Mucosa of rectum (tissue), 2 donors: Measurements from ENCODE around the gene PIK3AP1.
A peak's percentile ranks its signal among the peaks of the same experiment; 100 is the strongest.

Experiments used
- H3K27ac ChIP-seq, 2 donors: one replicate each; pipeline ENCODE4 v1.7.0; 2013; ENCODE audit warnings: inconsistent platforms in 2 of 2, low read depth in 2 of 2, low read length in 2 of 2
- H3K27me3 ChIP-seq, 2 donors: one replicate each; pipeline ENCODE4 v1.7.0; 2013; ENCODE audit warnings: low read length in 2 of 2; ENCODE audit not compliant: control insufficient read depth in 2 of 2, insufficient read depth in 2 of 2
- H3K36me3 ChIP-seq, 2 donors: one replicate each; pipeline ENCODE4 v1.7.0; 2013; ENCODE audit warnings: low read length in 2 of 2; ENCODE audit not compliant: control insufficient read depth in 2 of 2, insufficient read depth in 2 of 2
- H3K4me1 ChIP-seq, 2 donors: one replicate each; pipeline ENCODE4 v1.7.0; 2013; ENCODE audit warnings: low read length in 2 of 2, mild to moderate bottlenecking in 1 of 2; ENCODE audit not compliant: control insufficient read depth in 2 of 2, insufficient read depth in 2 of 2
- H3K4me3 ChIP-seq, 2 donors: one replicate each; pipeline ENCODE4 v1.7.0; 2013; ENCODE audit warnings: low read length in 2 of 2
- H3K9ac ChIP-seq, 2 donors: one replicate each; pipeline ENCODE4 v1.7.0; 2013; ENCODE audit warnings: low read length in 2 of 2, low read depth in 1 of 2, mild to moderate bottlenecking in 1 of 2
- H3K9me3 ChIP-seq, 2 donors: one replicate each; pipeline ENCODE4 v1.7.0; 2013; ENCODE audit warnings: low read length in 2 of 2; ENCODE audit not compliant: control insufficient read depth in 2 of 2
- donor health status: healthy.
- donor health status: Normal muscosa, but diverticular disease.

PIK3AP1 gene, protein sequence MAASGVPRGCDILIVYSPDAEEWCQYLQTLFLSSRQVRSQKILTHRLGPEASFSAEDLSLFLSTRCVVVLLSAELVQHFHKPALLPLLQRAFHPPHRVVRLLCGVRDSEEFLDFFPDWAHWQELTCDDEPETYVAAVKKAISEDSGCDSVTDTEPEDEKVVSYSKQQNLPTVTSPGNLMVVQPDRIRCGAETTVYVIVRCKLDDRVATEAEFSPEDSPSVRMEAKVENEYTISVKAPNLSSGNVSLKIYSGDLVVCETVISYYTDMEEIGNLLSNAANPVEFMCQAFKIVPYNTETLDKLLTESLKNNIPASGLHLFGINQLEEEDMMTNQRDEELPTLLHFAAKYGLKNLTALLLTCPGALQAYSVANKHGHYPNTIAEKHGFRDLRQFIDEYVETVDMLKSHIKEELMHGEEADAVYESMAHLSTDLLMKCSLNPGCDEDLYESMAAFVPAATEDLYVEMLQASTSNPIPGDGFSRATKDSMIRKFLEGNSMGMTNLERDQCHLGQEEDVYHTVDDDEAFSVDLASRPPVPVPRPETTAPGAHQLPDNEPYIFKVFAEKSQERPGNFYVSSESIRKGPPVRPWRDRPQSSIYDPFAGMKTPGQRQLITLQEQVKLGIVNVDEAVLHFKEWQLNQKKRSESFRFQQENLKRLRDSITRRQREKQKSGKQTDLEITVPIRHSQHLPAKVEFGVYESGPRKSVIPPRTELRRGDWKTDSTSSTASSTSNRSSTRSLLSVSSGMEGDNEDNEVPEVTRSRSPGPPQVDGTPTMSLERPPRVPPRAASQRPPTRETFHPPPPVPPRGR

DNA sequence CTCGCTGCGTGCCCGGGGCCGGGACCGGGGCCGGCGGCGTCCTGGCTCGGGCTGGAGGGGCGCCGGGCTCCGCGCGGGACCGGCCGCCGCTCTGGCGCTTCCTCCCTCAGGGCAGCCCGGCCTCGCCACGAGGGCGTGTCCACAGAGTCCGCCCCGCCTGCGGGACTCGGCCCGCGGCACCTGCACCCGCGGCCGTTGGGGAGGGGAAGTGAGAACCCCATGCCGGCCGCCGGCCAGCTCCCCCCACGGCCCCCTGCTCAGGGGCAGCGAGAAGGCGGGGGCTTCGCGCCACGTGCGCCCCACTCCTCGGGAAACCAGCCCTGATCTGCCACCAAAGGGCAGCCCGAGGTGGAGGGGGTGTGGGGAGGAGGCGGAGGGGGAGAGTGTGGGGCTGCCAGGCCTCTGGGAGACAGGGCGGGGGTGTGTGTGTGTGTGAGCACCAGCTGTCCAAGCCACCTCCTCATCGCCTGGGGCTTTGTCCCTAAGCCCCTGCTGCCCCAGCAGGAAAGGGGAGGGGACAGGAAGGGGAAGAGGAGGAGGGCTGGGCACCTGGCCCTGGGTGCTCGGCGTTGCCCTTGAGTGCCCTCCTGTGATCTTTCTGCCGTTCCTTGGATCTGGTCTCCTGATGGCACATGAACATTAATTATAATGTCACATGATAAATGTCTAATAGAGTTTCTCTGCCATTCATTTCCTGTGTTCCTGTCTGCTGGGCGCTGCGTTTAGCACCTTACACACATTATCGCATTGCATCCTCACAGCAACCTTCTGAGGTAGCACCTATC lies at the start of gene PIK3AP1:
Gene PIK3AP1, minus strand, starts transcription at position 93 of the 785 bp plus-strand sequence. CDS start 120 bp downstream, outside the sequence.
- Histone ChIP-seq H3K27ac (peak within 1 kb of the TSS; percentile 47 to 70), H3K9ac (peak within 1 kb of the TSS; percentile 49 to 68), H3K27me3 (no peaks in the 10 kb centered on the region)

DNA sequence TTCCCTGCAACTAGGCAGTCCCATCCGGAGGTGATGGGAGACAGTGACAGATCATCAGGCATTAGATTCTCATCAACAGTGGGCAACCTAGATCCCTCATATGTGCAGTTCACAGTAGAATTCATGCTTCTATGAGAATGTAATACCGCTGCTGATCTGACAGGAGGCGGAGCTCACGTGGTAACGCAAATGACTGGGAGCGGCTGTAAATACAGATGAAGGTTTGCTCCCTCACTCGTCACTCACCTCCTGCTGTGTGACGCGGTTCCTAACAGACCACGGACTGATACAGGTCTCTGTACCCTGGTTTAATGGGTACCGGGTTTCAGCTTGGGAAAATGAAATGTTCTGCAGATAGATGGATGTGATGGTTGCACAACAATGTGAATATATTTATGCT lies 47.8 kb upstream of the PIK3AP1 start:
- no peaks in the 10 kb centered on the region for H3K36me3 ChIP-seq
- H3K27me3 ChIP-seq: no peaks in the 10 kb centered on the region
- peaks cover 5 to 9% of the 10 kb centered on the region in 2 donors for H3K9me3 ChIP-seq
- H3K27ac ChIP-seq: peak overlapping the region; percentile 35 to 82
- H3K4me3 ChIP-seq: peak overlapping the region in 1 of 2 donors; percentile 18
- peak overlapping the region in 1 of 2 donors; percentile 21 for H3K9ac ChIP-seq
- peaks cover 18% of the 10 kb centered on the region in 2 donors for H3K4me1 ChIP-seq

More for the DNA sequence above, at the start of gene PIK3AP1:
- peak within 1 kb of the TSS; percentile 70 to 77 for H3K4me3 ChIP-seq
- H3K4me1 ChIP-seq: peaks cover 12 to 14% of the 10 kb centered on the region in 2 donors
- no peaks in the 10 kb centered on the region for H3K36me3 ChIP-seq
- H3K9me3 ChIP-seq: no peaks in the 10 kb centered on the region

DNA sequence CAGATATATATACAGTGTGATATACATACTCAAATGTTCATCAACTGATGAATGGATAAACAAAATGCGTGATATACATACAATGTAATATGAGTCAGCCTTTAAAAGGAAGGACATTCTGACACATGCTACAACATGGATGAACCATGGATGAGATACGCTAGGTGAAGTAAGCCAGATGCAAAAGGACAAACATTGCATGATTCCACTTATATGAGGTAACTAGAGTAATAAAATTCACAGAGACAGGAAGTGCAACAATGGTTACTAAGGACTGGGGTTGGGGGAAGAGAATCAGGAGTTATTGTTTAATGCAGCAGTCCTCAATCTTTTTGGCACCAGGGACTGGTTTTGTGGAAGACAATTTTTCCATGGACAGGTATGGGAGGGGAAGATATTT lies 47.3 kb upstream of the PIK3AP1 start:
- peaks cover 5 to 7% of the 10 kb centered on the region in 2 donors for H3K9me3 ChIP-seq
- H3K9ac ChIP-seq: no peak overlapping the region
- peak overlapping the region; percentile 35 to 82 for H3K27ac ChIP-seq
- no peaks in the 10 kb centered on the region for H3K36me3 ChIP-seq
- H3K4me1 ChIP-seq: peaks cover 18% of the 10 kb centered on the region in 2 donors
- H3K27me3 ChIP-seq: no peaks in the 10 kb centered on the region
- no peak overlapping the region for H3K4me3 ChIP-seq

DNA sequence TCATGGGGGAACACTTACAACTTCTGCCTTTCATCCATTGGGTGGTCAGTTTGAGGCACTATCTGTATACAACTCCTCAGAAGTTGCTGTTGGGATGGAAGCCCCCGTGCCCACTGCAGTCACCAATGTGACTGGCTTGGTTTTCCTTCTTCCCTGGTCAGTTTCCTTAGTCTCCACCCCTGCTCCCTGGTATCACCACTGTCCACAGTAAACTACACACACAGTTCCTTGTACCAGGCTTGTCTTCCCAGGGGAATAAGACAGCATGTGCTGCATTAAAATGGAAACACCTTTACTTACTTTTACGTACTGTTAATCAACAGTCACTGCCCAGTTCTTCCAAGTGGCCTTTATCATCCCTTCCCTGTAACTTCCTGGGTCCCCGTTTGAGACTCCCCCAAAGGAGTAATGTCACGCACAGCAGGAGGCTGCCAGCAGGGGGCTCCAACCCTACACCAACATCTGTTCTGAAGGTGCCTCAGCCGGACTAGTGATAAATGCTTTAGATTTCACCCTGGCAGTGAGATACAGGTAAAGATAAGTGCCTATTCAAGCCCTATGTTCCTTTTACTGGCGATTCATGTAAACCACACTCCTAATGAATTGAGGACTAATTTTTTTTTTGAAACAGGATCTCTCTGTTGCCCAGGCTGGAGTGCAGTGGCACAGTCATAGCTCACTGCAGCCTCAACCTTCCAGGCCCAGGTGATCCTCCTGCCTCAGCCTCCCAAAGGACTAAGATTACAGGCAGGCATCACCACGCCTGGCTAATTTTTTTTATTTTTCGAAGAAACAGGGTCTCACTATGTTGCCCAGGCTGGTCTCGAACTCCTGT lies 45.3 kb upstream of the PIK3AP1 start:
- Histone ChIP-seq H3K36me3 (no peaks in the 10 kb centered on the region), H3K27ac (peak overlapping the region; percentile 67 to 68), H3K9ac (peak overlapping the region in 1 of 2 donors; percentile 6), H3K27me3 (no peaks in the 10 kb centered on the region), H3K9me3 (no peaks in the 10 kb centered on the region), H3K4me1 (peaks cover 18% of the 10 kb centered on the region in 2 donors), H3K4me3 (peak overlapping the region in 1 of 2 donors; percentile 13)

DNA sequence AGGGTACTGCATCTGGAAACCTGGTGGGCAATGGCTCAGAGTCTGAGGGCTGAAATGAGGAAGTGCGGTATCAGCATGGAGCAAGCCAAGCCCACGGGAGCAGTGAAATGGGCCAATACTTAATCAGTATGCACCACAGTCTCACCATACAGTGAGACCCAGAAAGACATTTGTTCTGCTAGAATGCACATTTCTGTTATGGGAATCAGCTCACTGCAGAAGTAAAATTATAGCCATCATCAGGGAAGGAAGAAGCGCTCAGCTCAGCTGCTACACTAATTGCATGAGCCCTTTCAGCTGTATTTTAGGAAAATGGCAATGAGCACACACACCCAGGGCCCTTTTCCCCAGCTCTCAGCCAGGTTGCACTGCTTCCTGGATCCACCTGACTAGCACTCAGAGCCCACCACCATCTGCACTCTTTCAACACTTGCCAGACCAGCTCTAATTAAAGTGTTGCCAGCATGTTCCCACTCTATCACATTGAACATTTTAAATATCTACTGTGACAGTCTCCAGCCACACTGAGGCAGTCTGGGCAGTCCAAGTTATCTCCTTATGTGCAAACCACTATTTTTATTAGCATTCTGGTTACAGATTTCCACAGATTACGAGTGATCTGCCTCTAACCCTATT lies 44.2 kb upstream of the PIK3AP1 start:
- no peak overlapping the region for H3K4me3 ChIP-seq

DNA sequence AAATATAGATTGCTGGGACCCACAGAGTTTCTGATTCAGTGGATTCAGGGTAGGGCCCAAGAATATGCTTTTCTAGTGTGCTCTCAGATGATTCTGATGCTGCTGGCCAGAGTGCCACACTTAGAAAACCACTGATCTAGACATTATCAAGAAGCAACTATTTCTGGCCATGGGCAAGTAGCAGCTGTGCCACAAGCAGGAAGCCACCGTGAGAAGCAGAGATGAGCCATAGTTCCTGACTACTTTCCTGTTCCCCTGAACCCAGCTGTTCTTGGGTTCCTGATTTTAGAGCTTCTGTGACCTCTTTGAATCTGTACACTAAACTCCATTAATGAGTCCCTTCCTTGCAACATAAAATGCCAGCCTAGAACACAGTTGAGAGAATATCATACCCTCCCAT lies 38.1 kb upstream of the PIK3AP1 start:
- no peak overlapping the region for H3K9ac ChIP-seq
- H3K9me3 ChIP-seq: no peaks in the 10 kb centered on the region
- H3K27ac ChIP-seq: no peak overlapping the region
- no peaks in the 10 kb centered on the region for H3K4me1 ChIP-seq
- H3K4me3 ChIP-seq: no peak overlapping the region
- no peaks in the 10 kb centered on the region for H3K27me3 ChIP-seq
- H3K36me3 ChIP-seq: no peaks in the 10 kb centered on the region

More for the DNA sequence above, 44.2 kb upstream of the PIK3AP1 start:
- Histone ChIP-seq H3K9ac (no peak overlapping the region), H3K36me3 (no peaks in the 10 kb centered on the region), H3K4me1 (peaks cover 18% of the 10 kb centered on the region in 2 donors), H3K27ac (no peak overlapping the region), H3K27me3 (no peaks in the 10 kb centered on the region), H3K9me3 (no peaks in the 10 kb centered on the region)

DNA sequence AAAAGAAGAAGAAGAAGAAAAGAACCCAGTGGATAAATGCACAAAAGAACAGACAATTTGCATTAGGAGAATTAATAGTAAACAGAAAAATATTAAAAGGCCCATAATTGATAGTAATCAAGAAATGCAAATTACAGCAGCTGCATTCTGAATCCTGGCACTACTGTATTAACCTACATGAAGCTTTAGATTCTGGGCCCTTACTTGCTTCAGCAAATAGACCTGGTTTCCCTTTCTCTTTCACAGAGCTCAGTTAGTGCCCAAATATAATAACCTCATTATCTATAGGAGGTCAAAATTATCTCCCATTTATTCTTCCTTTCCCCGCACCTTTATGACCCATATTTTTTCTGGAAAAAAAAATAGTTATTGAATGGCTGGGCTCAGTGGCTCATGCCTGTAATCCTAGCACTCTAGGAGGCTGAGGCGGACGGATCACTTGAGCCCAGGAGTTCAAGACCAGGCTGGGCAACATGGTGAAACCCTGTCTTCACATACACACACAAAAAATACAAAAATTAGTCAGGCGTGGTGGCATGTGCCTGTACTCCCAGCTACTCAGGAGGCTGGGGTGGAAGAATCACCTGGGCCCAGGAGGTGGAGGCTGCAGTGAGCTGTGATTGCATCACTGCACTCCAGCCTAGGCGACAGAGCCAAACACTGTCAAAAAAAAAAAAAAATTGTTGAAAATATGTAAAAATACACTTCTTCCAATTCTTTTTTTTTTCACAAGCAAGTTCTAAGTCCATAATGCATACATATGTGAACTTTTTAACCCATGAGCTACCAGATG lies 36.0 kb upstream of the PIK3AP1 start:
- Histone ChIP-seq H3K4me3 (no peak overlapping the region), H3K36me3 (no peaks in the 10 kb centered on the region), H3K27me3 (no peaks in the 10 kb centered on the region), H3K27ac (no peak overlapping the region), H3K4me1 (no peaks in the 10 kb centered on the region), H3K9me3 (no peaks in the 10 kb centered on the region), H3K9ac (no peak overlapping the region)

DNA sequence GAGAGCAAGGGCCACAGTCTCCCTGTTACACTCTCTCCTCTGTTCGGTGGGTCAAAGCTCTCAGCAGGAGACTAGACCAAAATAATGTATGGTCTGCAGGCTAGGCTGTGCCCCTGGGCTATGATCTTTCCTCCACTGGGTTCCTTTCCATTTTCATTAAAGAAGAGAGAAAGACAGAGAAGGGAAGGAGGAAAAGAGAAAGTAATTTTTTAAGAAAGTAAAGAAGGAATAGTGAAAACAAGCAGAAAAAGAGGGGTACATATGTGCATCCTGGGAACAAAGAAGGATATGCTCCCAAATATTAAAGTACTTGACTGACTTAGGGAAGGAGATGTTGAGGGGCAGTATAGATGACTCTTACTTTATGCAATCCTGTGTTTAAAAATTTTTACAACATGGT lies 33.6 kb upstream of the PIK3AP1 start:
- H3K27me3 ChIP-seq: no peaks in the 10 kb centered on the region
- no peaks in the 10 kb centered on the region for H3K4me1 ChIP-seq
- H3K4me3 ChIP-seq: no peak overlapping the region
- no peak overlapping the region for H3K27ac ChIP-seq
- no peaks in the 10 kb centered on the region for H3K36me3 ChIP-seq
- H3K9me3 ChIP-seq: no peaks in the 10 kb centered on the region
- H3K9ac ChIP-seq: no peak overlapping the region
